Lower lobe of right lung (tissue), 2 donors: ENCODE data around the gene ATXN7L2. TPM values are rescaled to one million over a fixed set of nuclear protein-coding genes. Genes with fewer than 3 reads are reported as not detected.

Source experiments
- ATAC-seq, 2 donors: fragments of 200-7000 bp; cut with Tn5 transposase; one replicate each; pipeline ENCODE4 v1.9.1; 2020 to 2022; ENCODE audit warnings: mild to moderate bottlenecking in 2 of 2, moderate library complexity in 2 of 2
- DNase-seq: peaks from one replicate; pipeline ENCODE4 v3.0.0-alpha.2; 2020
- H3K27ac ChIP-seq: fragments of 200-600 bp; one replicate; pipeline ENCODE4 v1.8.0; 2022
- H3K27me3 ChIP-seq: fragments of 200-600 bp; one replicate; pipeline ENCODE4 v1.8.0; 2022; ENCODE audit warnings: low read depth
- H3K36me3 ChIP-seq: fragments of 200-600 bp; one replicate; pipeline ENCODE4 v1.8.0; 2022; ENCODE audit warnings: mild to moderate bottlenecking
- H3K4me1 ChIP-seq: fragments of 200-600 bp; one replicate; pipeline ENCODE4 v1.8.0; 2022
- H3K4me3 ChIP-seq: fragments of 200-600 bp; one replicate; pipeline ENCODE4 v1.8.0; 2022; ENCODE audit warnings: mild to moderate bottlenecking
- H3K9me3 ChIP-seq: fragments of 200-600 bp; one replicate; pipeline ENCODE4 v1.8.0; 2022
- CTCF ChIP-seq: fragments of 200-600 bp; IDR thresholded peaks from one replicate; pipeline ENCODE4 v1.8.0; 2022; ENCODE audit warnings: antibody characterized with exemption, mild to moderate bottlenecking
- intact Hi-C: fragments of 100-400 bp; cut with DNase I; formaldehyde crosslinking; loops from one replicate; pipeline ENCODE4 v1.11.0; 2022
- total RNA-seq: library from RNA; stranded (reverse); fragmentation: NEBNext Ultra II Directional; extraction: Animal tissue kit (Norgen Biotek cat#: 25700); gene quantifications from one replicate; pipeline ENCODE4 v1.2.1, GENCODE V29; 2021
- donor health status: DM: no; HTN: yes; CAD: no; lungs with severe emphysema.

Gene ATXN7L2
- total RNA-seq, 1 donor from 2014 or later, result 3.8 TPM

DNA sequence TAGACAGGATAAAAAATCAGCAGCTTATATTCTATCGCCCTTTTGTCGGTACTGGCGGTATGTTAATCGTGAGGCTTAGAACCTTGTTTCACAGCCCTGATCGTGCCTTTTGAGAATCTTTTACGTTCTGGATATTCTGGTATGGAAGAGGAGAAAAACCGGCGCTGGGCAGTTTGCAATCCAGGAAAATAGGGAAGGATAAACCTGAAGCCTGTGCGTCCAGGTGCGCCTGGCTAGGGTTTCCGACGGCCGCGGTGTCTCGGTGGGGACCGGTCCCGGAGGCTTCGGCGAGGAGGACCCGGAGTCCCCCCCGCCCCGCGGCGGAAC is 17.6 kb upstream of the ATXN7L2 start:
- peaks cover 78% of the 10 kb centered on the region for H3K27me3 ChIP-seq
- no peaks in the 10 kb centered on the region for H3K9me3 ChIP-seq
- peaks cover 13% of the 10 kb centered on the region for H3K4me1 ChIP-seq
- no peaks in the 10 kb centered on the region for H3K36me3 ChIP-seq
- H3K27ac ChIP-seq, result peak overlapping the region; percentile 36
- intact Hi-C loops, result no loop called here
- no peak for ATAC-seq
- DNase-seq, result no peak
- peak overlapping the region; percentile 67 for H3K4me3 ChIP-seq
- no peak for TF ChIP-seq CTCF

DNA sequence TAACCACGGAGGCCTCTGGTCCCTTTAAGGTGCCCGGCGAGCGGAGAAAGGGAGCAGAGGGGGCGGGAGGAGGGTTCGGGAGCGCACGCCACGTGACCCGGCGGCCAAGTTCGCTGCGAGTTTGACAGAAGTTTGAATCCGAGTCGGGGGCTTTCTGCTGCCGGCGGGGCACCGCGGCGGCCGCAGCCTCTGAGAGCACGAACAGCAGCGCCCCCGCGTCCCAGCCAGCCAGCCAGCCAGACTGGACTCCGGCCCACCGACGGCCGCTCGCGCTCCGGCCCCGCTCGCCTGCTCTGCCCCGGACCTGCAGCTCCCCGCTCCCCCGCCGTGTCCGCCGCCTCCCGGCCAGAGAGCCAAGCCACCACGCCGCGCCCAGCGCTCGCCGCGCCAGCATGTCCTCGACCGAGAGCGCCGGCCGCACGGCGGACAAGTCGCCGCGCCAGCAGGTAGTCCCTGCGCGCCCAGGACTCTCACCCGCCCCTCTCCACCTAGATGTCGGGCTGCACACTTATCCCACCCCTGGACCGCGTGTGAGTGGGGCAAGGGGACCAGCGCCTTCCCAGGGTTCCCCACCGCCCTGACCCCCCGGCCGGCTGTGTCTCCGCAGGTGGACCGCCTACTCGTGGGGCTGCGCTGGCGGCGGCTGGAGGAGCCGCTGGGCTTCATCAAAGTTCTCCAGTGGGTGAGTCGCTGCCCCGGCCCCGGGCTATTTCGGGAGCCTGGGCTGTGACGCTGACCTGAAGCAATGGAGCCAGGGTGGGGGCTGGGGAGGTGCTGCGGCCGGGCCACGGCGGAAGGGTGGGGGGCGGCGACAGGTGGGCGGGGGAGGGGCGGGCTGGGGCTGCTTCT is 17.0 kb upstream of the ATXN7L2 start, which contains the start of gene SYPL2:
TSS of gene SYPL2 (plus strand) at position 95 of the 849 bp plus-strand sequence. CDS start at position 393, 298 bp downstream.
- ATAC-seq (peak; percentile 84 to 93), DNase-seq (peak; percentile 61)
- Histone ChIP-seq H3K36me3 (no peaks in the 10 kb centered on the region), H3K4me3 (peak within 1 kb of the TSS; percentile 67), H3K4me1 (peaks cover 13% of the 10 kb centered on the region), H3K9me3 (no peaks in the 10 kb centered on the region), H3K27me3 (peaks cover 72% of the 10 kb centered on the region), H3K27ac (peak within 1 kb of the TSS; percentile 36)
- intact Hi-C loops, result no loop called here
- TF ChIP-seq CTCF, result no peak

DNA sequence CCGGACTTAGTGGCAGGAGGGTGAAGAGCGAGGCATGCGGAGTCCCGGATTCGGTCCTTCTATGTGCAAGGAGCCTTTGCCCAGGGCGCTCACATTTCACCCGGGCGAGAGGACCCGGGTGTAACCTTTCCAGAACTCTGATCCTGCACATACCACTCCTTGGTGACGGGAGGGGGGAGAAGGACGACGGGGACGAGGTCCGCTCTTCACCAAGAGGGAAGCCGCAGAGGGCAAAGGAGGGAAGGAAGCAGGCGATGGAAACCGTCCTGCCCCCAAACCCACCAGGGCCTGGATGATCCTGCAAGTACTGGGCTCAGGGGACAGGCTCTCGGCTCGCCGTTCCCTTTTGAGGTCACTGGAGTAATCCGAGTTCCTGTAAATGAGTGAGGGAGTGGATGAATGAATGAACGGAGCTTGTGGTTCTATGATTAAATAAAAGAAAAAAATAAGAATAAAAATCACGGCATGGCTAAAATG is 16.4 kb upstream of the ATXN7L2 start:
- ATAC-seq (peak in 1 of 2 donors; percentile 50), DNase-seq (no peak)
- Histone ChIP-seq H3K27ac (no peak overlapping the region), H3K9me3 (no peaks in the 10 kb centered on the region), H3K4me3 (peak overlapping the region; percentile 67), H3K36me3 (no peaks in the 10 kb centered on the region), H3K4me1 (peaks cover 13% of the 10 kb centered on the region), H3K27me3 (peaks cover 68% of the 10 kb centered on the region)
- intact Hi-C loops, result no loop called here
- no peak for TF ChIP-seq CTCF

DNA sequence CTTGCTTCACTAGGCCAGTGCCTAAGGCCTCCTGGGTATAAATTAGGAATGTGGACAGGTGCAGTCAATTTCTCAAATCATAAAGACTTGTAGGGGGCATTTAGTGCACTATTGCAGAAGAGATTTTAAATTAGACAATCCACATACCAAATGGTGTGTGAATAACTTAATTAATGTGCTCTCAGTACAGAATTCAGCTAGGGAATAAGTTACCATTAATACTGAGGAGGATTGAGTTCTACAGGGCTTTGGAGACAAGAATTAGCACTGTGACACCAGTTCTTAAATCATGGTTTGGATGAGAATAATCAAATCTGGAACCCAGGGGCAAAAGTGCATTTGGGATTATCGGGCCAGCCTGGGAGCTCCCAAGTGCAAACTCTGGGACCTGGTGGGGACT is 15.6 kb upstream of the ATXN7L2 start:
- peaks cover 74% of the 10 kb centered on the region for H3K27me3 ChIP-seq
- no peak overlapping the region for H3K27ac ChIP-seq
- peaks cover 13% of the 10 kb centered on the region for H3K4me1 ChIP-seq
- no peaks in the 10 kb centered on the region for H3K9me3 ChIP-seq
- no peak for DNase-seq
- no peak overlapping the region for H3K4me3 ChIP-seq
- H3K36me3 ChIP-seq, result no peaks in the 10 kb centered on the region
- no peak for ATAC-seq
- intact Hi-C loops, result no loop called here
- no peak for TF ChIP-seq CTCF

GRCh38 chr1:109468903-109469302 is 14.8 kb upstream of the ATXN7L2 start:
- H3K4me3 ChIP-seq, result no peak overlapping the region
- ATAC-seq (no peak), DNase-seq (no peak)
- TF ChIP-seq CTCF, result no peak
- H3K27me3 ChIP-seq, result peaks cover 72% of the 10 kb centered on the region
- intact Hi-C loops, result no loop called here
- peaks cover 13% of the 10 kb centered on the region for H3K4me1 ChIP-seq
- H3K36me3 ChIP-seq, result no peaks in the 10 kb centered on the region
- H3K9me3 ChIP-seq, result no peaks in the 10 kb centered on the region
- no peak overlapping the region for H3K27ac ChIP-seq
